HepG2 (cell line): ENCODE results near the gene PKIG. TPM values are rescaled to one million over a fixed set of nuclear protein-coding genes. Genes with fewer than 3 reads are reported as not detected.

Experiments used
- ATAC-seq: fragments of 200-7000 bp; cut with Tn5 transposase; 3 replicates; pipeline ENCODE4 v1.9.1; 2020; ENCODE audit warnings: mild to moderate bottlenecking, moderate library complexity
- BruUV-seq: library from RNA; stranded (reverse); fragments of 400-500 nt; replicated peaks from 2 replicates; lab custom pipeline; 2021; lab: Mats Ljungman, UMichigan
- CTCF ChIA-PET: fragments of 300-600 bp; formaldehyde crosslinking; extraction: SDS; loops from one replicate; lab custom pipeline; 2021; ENCODE audit warnings: low total read pairs, inconsistent platforms, low intra/inter-chr PET ratio; lab: Yijun Ruan, JAX
- POLR2A ChIA-PET: fragments of 350-600 bp; sonication (Branson Sonifier 250); formaldehyde crosslinking; loops from one replicate; lab custom pipeline; 2020; ENCODE audit warnings: antibody characterized with exemption, inconsistent platforms; lab: Yijun Ruan, JAX
- DNase-seq: peaks from one replicate; pipeline ENCODE4 v3.0.0-alpha.2; 2015; ENCODE audit warnings: low spot score
- FAIRE-seq: peaks from 3 replicates; lab custom pipeline; 2011; peaks lifted over from hg19 to GRCh38; lab: Jason Lieb, UNC
- H2AFZ ChIP-seq: one replicate; pipeline ENCODE4 v1.6.1; 2011; ENCODE audit warnings: low read length, inconsistent platforms
- H3K27ac ChIP-seq: fragments of 300-600 bp; 3 replicates; pipeline ENCODE4 v1.8.0; 2011; ENCODE audit warnings: mixed run types, mild to moderate bottlenecking, mixed read lengths, low read length, inconsistent platforms; ENCODE audit not compliant: insufficient read depth; ENCODE audit errors: extremely low read length
- H3K27me3 ChIP-seq, 2 experiments: fragments of 200-600 bp in 1 of 2; 2 replicates in 1 of 2; 3 replicates in 1 of 2; pipeline versions ENCODE4 v1.6.0 to v1.8.0; 2011; ENCODE audit warnings: low read length in 2 of 2, mild to moderate bottlenecking in 2 of 2, moderate library complexity in 2 of 2, inconsistent platforms in 1 of 2; ENCODE audit not compliant: insufficient read depth in 2 of 2, control insufficient read depth in 1 of 2
- H3K36me3 ChIP-seq, 2 experiments: fragments of 200-600 bp in 1 of 2; replicated peaks in 1 of 2; 2 replicates in 1 of 2; 3 replicates in 1 of 2; pipeline versions ENCODE4 v1.5.1 to v1.8.0; 2011; ENCODE audit warnings: low read length in 2 of 2, inconsistent platforms in 1 of 2; ENCODE audit not compliant: insufficient read depth in 2 of 2, control insufficient read depth in 1 of 2
- H3K4me1 ChIP-seq: 2 replicates; pipeline ENCODE4 v1.5.1; 2012; ENCODE audit warnings: low read length, inconsistent platforms; ENCODE audit not compliant: insufficient read depth
- H3K4me2 ChIP-seq: 2 replicates; pipeline ENCODE4 v1.6.0; 2011; ENCODE audit warnings: low read depth, low read length, inconsistent platforms
- H3K4me3 ChIP-seq, 3 experiments: fragments of 200-600 bp in 1 of 3; sonication (generic), shearing (Covaris generic) in 1 of 3; replicated peaks in 1 of 3; 2 replicates each; pipeline ENCODE4 v1.5.1; 2011 to 2016; ENCODE audit warnings: low read length in 3 of 3, inconsistent platforms in 2 of 3, low read depth in 2 of 3, mild to moderate bottlenecking in 2 of 3, control low read depth in 1 of 3, mixed read lengths in 1 of 3; ENCODE audit not compliant: insufficient read depth in 1 of 3
- H3K79me2 ChIP-seq: one replicate; pipeline ENCODE4 v1.6.1; 2011; ENCODE audit warnings: low read length, inconsistent platforms; ENCODE audit not compliant: insufficient read depth
- H3K9ac ChIP-seq: 2 replicates; pipeline ENCODE4 v1.6.0; 2011; ENCODE audit warnings: mild to moderate bottlenecking, low read depth, low read length, inconsistent platforms; ENCODE audit not compliant: insufficient read depth
- H3K9me3 ChIP-seq: 2 replicates; pipeline ENCODE4 v1.5.1; 2012; ENCODE audit warnings: mild to moderate bottlenecking, low read length
- H4K20me1 ChIP-seq: 2 replicates; pipeline ENCODE4 v1.6.0; 2011; ENCODE audit warnings: inconsistent platforms, mild to moderate bottlenecking, low read length, moderate library complexity; ENCODE audit not compliant: insufficient read depth
- CREB3 ChIP-seq: sonication (generic); formaldehyde crosslinking; IDR thresholded peaks from 2 replicates; pipeline ENCODE4 v1.5.0; 2020; ENCODE audit warnings: missing genetic modification reagents
- CREBL2 ChIP-seq: sonication (generic); formaldehyde crosslinking; IDR thresholded peaks from 2 replicates; pipeline ENCODE4 v1.8.1; 2023; ENCODE audit warnings: missing genetic modification reagents, mild to moderate bottlenecking, borderline replicate concordance
- NBN ChIP-seq: fragments of 450-650 bp; conservative IDR thresholded peaks from 2 replicates; pipeline ENCODE4 v1.6.1; 2017
- NPAS2 ChIP-seq: sonication (generic); formaldehyde crosslinking; IDR thresholded peaks from 2 replicates; pipeline ENCODE4 v1.8.0; 2022; ENCODE audit warnings: mild to moderate bottlenecking, missing genetic modification reagents, borderline replicate concordance
- PRDM15 ChIP-seq: sonication (generic); formaldehyde crosslinking; IDR thresholded peaks from 2 replicates; pipeline ENCODE4 v1.4.0; 2020; ENCODE audit warnings: missing genetic modification reagents
- TRIM22 ChIP-seq: fragments of 450-650 bp; IDR thresholded peaks from 2 replicates; pipeline ENCODE4 v1.6.1; 2017
- ZNF143 ChIP-seq: sonication (generic); formaldehyde crosslinking; IDR thresholded peaks from 2 replicates; pipeline ENCODE4 v1.4.0; 2020; ENCODE audit warnings: missing genetic modification reagents
- ZNF225 ChIP-seq: sonication (generic); formaldehyde crosslinking; IDR thresholded peaks from 2 replicates; pipeline ENCODE4 v1.4.0; 2020; ENCODE audit warnings: mild to moderate bottlenecking, missing genetic modification reagents
- ZNF251 ChIP-seq: sonication (generic); formaldehyde crosslinking; IDR thresholded peaks from 2 replicates; pipeline ENCODE4 v1.9.0; 2021; ENCODE audit warnings: mild to moderate bottlenecking, missing genetic modification reagents
- ZNF704 ChIP-seq: sonication (generic); formaldehyde crosslinking; IDR thresholded peaks from 2 replicates; pipeline ENCODE4 v1.8.1; 2023; ENCODE audit warnings: mild to moderate bottlenecking, inconsistent platforms, moderate library complexity, missing genetic modification reagents, borderline replicate concordance
- WGBS: methylation state at CpG from one replicate; pipeline ENCODE4 v1.1.6; 2017; ENCODE audit warnings: low lambda C conversion rate; 5-methylcytosine and 5-hydroxymethylcytosine counted together
- in situ Hi-C: cut with HindIII; loops from 2 replicates; pipeline ENCODE4 v1.10.0; 2017; ENCODE audit warnings: low pct_unique_long_range_greater_than_20kb; ENCODE audit not compliant: extremely low pct_ligation_motif_present
- intact Hi-C: fragments of 100-400 bp; cut with micrococcal nuclease; formaldehyde crosslinking; loops from one replicate; pipeline ENCODE4 v1.10.0; 2022; ENCODE audit not compliant: unreplicated experiment
- polyA plus RNA-seq, 8 experiments: library from polyadenylated mRNA; depleted of rRNA in 3 of 8; stranded (reverse) in 7 of 8; unstranded in 1 of 8; fragments of >200 nt; fragmentation: Illumina TruSeq in 4 of 8; extraction: Trizol in 4 of 8; gene quantifications; 2 replicates each; pipeline versions ENCODE4 v1.2.1 to v1.2.3, GENCODE V29; 2011 to 2016; ENCODE audit warnings: low read depth in 4 of 8, missing spikeins in 1 of 8, mixed read lengths in 1 of 8; ENCODE audit not compliant: insufficient read depth in 1 of 8
- total RNA-seq, 5 experiments: library from RNA; depleted of rRNA; stranded (reverse); fragments of >200 nt; fragmentation: Illumina TruSeq; extraction: Trizol; gene quantifications; 2 replicates each; pipeline ENCODE4 v1.2.3, GENCODE V29; 2016; ENCODE audit warnings: low read depth in 1 of 5

Gene PKIG
- total and polyA plus RNA-seq, 2 of the 13 experiments (the other 11 are each of a cell fraction or from before 2014, with no cell fraction given) = 30.8 to 44.5 TPM

- intact Hi-C loops (no loop called here), in situ Hi-C loops (no loop called here)
- Histone ChIP-seq H4K20me1 (no peaks in the 10 kb centered on the region), H3K9me3 (no peaks in the 10 kb centered on the region), H3K36me3 (peaks cover 0 to 2% of the 10 kb centered on the region in 2 experiments; a peak in 2 of 5 replicates), H3K27ac (no peak overlapping the region), H3K79me2 (no peaks in the 10 kb centered on the region), H3K9ac (no peak overlapping the region), H3K4me2 (no peak overlapping the region), H3K4me3 (no peak overlapping the region), H3K4me1 (no peaks in the 10 kb centered on the region), H3K27me3 (no peaks in the 10 kb centered on the region), H2AFZ (no peak overlapping the region)
- POLR2A ChIA-PET = no interaction called here
- TF ChIP-seq ZNF251 (CRISPR knock-in tag) (no peak), NPAS2 (CRISPR knock-in tag) (no peak), PRDM15 (CRISPR knock-in tag) (no peak), TRIM22 (no peak), CREB3 (CRISPR knock-in tag) (no peak), ZNF704 (CRISPR knock-in tag) (no peak), ZNF143 (CRISPR knock-in tag) (no peak), ZNF225 (CRISPR knock-in tag) (no peak), NBN (no peak), CREBL2 (CRISPR knock-in tag) (no peak)
- WGBS = 86% methylated on average over 4 of the region's 4 CpGs
- no peak for DNase-seq
- CTCF ChIA-PET = no interaction called here
- BruUV-seq = no TSS peak
- no peak for ATAC-seq
- no peak for FAIRE-seq
Measured at GRCh38 chr20:44624152-44624551, 41.8 kb downstream of the PKIG start.
